Neutrophil (primary cell): ENCODE measurements around the gene RBFOX2.

Experiments
- H3K27ac ChIP-seq: fragments of 200-600 bp; sonication (generic); 2 replicates; pipeline ENCODE4 v1.5.1; 2016; ENCODE audit warnings: mild to moderate bottlenecking, moderate library complexity
- H3K27me3 ChIP-seq: fragments of 200-600 bp; sonication (generic); 2 replicates; pipeline ENCODE4 v1.6.0; 2016; ENCODE audit warnings: mild to moderate bottlenecking
- H3K36me3 ChIP-seq: fragments of 200-600 bp; sonication (generic); 2 replicates; pipeline ENCODE4 v1.5.1; 2017
- H3K4me1 ChIP-seq, 2 experiments: fragments of 200-600 bp in 1 of 2; sonication (generic) in 1 of 2; 1 replicate in 1 of 2; 2 replicates in 1 of 2; pipeline versions ENCODE4 v1.5.1 to v1.6.1; 2013 to 2016; ENCODE audit warnings: low read depth in 1 of 2, low read length in 1 of 2, mild to moderate bottlenecking in 1 of 2, moderate library complexity in 1 of 2; ENCODE audit not compliant: control insufficient read depth in 1 of 2, insufficient read depth in 1 of 2
- H3K4me3 ChIP-seq, 2 experiments: fragments of 200-600 bp in 1 of 2; sonication (generic) in 1 of 2; 1 replicate in 1 of 2; 2 replicates in 1 of 2; pipeline ENCODE4 v1.5.1; 2013 to 2016; ENCODE audit warnings: low read depth in 1 of 2, low read length in 1 of 2, mild to moderate bottlenecking in 1 of 2, moderate library complexity in 1 of 2
- H3K9me3 ChIP-seq: fragments of 200-600 bp; sonication (generic); 2 replicates; pipeline ENCODE4 v1.5.1; 2016
- CTCF ChIP-seq: fragments of 200-600 bp; sonication (generic); IDR thresholded peaks from 2 replicates; pipeline ENCODE4 v1.5.1; 2016; ENCODE audit warnings: antibody characterized with exemption

The RBFOX2 gene

DNA sequence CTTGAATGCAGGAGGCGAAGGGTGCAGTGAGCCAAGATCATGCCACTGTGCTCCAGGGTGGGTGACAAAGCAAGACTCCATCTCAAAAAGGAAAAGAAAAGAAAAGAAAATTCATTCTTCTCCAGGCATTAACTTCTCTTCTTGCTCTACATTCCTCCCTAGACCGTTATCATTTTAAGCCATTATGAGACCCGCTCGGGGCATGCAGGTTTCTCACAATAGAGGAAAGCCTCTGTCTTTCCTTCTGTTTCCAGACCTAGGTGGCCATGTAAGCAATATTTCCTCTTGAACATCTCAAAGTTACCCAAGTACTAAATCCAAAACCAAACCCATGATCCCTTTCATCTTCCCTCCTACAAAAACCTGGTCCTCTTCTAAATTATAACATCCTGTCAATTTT lies 139.6 kb downstream of the RBFOX2 start:
- Histone ChIP-seq H3K9me3 (no peaks in the 10 kb centered on the region), H3K4me1 (no peaks in the 10 kb centered on the region), H3K27me3 (peaks cover 10% of the 10 kb centered on the region), H3K4me3 (no peak overlapping the region), H3K27ac (no peak overlapping the region), H3K36me3 (no peaks in the 10 kb centered on the region)
- no peak for TF ChIP-seq CTCF

DNA sequence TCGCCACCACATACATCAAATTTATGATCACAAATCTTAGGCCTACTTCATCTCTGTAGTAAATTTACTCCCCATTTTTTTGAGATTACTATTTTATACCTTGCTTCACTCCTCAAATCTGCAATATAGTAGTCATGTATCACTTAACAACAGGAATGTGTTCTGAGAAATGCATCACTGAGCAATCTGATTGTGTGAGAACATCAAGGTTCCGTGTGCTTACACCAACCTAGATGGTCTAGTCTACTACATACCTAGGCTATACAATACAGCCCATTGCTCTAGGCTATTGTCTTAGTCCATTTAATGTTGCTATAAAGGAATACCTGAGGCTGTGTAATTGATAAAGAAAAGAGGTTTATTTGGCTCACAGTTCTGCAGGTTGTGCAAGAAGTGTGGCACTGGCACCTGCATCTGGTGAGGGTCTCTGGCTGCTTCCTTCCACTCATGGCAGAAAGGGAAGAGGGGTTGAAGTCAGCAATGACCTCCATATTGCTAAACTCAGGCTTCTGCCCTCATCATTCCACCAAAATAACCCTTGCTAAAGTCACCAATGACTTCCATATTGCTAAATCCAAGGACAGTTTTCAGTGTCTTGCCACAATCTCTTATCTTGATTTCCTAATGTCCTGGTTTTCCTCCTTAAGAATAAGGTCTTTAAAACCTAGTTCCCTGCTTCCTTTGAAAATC lies 140.3 kb downstream of the RBFOX2 start:
- Histone ChIP-seq H3K27me3 (peaks cover 10% of the 10 kb centered on the region), H3K36me3 (no peaks in the 10 kb centered on the region), H3K4me1 (no peaks in the 10 kb centered on the region), H3K27ac (no peak overlapping the region), H3K9me3 (no peaks in the 10 kb centered on the region), H3K4me3 (no peak overlapping the region)
- TF ChIP-seq CTCF = no peak

GRCh38 chr22:35887296-35887875 lies 141.2 kb downstream of the RBFOX2 start:
- no peak overlapping the region for H3K27ac ChIP-seq
- H3K9me3 ChIP-seq = no peaks in the 10 kb centered on the region
- H3K36me3 ChIP-seq = no peaks in the 10 kb centered on the region
- H3K27me3 ChIP-seq = peaks cover 6% of the 10 kb centered on the region
- TF ChIP-seq CTCF = no peak
- no peaks in the 10 kb centered on the region for H3K4me1 ChIP-seq
- no peak overlapping the region for H3K4me3 ChIP-seq

DNA sequence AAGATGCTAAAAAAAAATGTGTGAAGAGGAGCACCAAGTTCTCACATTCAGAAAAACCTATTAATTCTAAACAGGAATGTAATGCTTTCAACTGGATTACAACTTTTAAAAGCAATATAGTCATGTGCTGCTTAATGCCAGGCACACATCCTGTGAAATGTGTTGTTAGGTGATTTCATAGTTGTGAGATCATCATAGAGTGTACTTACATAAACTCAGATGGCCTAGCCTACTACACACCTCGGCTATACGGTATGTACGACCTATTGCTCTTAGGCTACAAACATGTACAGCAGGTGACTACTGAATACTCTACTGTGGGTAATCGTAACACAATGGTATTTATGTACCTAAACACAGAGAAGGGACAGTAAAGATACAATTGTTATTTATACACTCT lies 142.3 kb downstream of the RBFOX2 start:
- no peak for TF ChIP-seq CTCF
- Histone ChIP-seq H3K4me1 (no peaks in the 10 kb centered on the region), H3K27ac (no peak overlapping the region), H3K27me3 (no peaks in the 10 kb centered on the region), H3K36me3 (no peaks in the 10 kb centered on the region), H3K4me3 (no peak overlapping the region), H3K9me3 (no peaks in the 10 kb centered on the region)

GRCh38 chr22:35884529-35884928 lies 144.1 kb downstream of the RBFOX2 start:
- Histone ChIP-seq H3K4me1 (no peaks in the 10 kb centered on the region), H3K27me3 (no peaks in the 10 kb centered on the region), H3K4me3 (no peak overlapping the region), H3K36me3 (no peaks in the 10 kb centered on the region), H3K27ac (no peak overlapping the region), H3K9me3 (no peaks in the 10 kb centered on the region)
- TF ChIP-seq CTCF = no peak
